ENCODE data around the gene DCUN1D2.

DCUN1D2 gene

GRCh38 chr13:113407103-113407530 is 83.4 kb downstream of the DCUN1D2 start:
- no peak for FAIRE-seq

DNA sequence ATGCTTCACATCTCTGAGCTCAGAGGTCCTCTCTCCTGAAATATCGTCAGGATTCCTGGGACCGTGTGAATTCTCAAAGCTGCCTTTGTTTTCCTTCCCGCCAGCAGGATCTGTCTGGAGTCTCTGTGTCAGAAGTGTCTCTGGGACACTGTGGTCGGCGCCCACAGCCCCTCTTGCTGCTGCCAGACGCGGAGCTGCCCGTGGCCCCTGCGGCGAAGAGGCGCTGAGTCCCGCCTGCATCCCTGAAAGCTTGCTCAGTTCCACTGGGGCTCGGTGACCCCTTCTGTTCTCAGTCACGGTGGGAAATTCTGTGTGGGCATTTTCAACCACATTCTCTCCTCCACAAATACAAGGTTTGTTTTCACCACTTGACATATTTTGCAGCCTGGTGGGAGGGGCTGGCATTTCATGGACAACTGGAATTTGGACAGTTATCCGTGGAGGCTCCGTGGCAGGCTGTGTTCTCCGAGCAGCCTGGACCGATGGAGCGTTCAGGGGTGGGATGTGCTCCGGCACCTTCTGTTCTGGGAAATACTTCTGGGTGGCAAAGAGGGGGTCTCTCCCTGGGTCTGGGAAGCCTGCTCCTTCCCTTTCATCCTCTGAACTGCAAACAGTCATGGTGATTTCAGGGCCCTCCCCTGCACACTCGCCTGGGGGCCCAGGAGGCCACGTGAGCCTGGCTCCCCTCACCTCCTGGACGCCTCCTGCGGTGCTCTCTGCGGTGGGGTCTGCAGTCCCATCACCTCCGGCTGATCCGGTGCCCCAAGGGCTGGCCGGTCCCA is 84.0 kb downstream of the DCUN1D2 start:
- FAIRE-seq, result no peak
